T-helper 1 cell (primary cell): Measurements from ENCODE around the gene MSI2.

Source experiments
- DNase-seq, 5 donors: peaks; one replicate each; pipeline ENCODE4 v3.0.0-alpha.2; 2012 to 2020

MSI2 gene

GRCh38 chr17:57655553-57655952 lies 399.2 kb downstream of the MSI2 start:
- DNase-seq: no peak

GRCh38 chr17:57657211-57657610 lies 400.9 kb downstream of the MSI2 start:
- no peak for DNase-seq

GRCh38 chr17:57662041-57662440 lies 405.7 kb downstream of the MSI2 start:
- no peak for DNase-seq

DNA sequence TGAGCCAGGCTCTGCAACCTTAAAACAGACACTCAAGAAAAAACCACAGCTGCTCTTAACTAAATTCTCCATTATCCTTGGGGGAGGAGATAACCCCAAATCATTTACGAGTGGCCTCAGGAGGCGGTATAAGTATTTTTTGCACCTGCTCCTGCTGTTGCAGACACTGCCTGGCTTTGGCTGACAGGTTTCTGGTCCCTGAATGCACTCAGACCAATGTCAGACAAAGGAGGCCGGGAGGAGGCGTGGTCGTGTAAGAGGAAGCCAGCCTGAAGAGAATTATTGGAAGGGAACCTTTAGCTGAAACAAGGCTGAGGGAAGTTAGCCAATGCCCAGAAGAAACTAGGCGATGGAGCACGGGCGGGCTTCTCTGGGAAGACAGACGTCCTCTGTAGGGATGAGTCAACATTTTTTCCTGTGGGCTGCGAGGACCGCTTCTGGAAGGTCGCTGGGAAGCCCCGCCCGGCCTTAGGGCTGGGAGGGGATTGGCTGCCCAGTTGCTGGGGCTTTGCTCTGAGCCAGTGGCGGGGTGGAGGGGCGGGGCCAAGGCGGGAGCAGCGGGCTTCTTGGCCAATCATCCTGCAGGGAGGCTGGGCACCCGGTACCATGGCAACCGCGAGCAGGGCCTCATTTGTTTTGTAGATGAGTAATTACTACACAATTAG lies 406.5 kb downstream of the MSI2 start:
- DNase-seq: peak in 4 of 5 donors; percentile 8 to 19 (median 12)

GRCh38 chr17:57663326-57664070 lies 407.2 kb downstream of the MSI2 start:
- no peak for DNase-seq

- DNase-seq: no peak
Measured at GRCh38 chr17:57665128-57665527, 408.8 kb downstream of the MSI2 start.

GRCh38 chr17:57665696-57666095 lies 409.4 kb downstream of the MSI2 start:
- no peak for DNase-seq

GRCh38 chr17:57666201-57666870 lies 410.0 kb downstream of the MSI2 start:
- DNase-seq: no peak

DNA sequence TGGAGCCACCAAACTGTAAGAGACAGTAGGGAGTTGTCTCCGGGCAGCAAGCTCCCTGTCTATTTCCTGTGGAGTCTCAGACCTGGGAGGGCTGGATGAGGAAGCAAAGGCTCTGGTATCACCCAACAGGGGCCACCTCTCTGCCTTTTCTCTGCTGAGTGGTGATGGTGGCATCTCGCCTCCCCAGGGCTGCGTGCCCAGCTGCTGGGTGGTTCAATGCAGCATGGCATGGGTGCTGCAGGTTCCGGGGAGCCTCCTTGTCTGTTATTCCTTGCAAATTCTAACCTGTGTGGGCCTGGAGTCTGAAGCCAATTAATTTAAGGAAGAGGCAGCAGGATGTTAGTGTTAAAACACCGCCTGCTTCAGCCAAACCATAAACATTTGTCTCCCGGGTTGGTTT lies 410.6 kb downstream of the MSI2 start:
- no peak for DNase-seq

DNA sequence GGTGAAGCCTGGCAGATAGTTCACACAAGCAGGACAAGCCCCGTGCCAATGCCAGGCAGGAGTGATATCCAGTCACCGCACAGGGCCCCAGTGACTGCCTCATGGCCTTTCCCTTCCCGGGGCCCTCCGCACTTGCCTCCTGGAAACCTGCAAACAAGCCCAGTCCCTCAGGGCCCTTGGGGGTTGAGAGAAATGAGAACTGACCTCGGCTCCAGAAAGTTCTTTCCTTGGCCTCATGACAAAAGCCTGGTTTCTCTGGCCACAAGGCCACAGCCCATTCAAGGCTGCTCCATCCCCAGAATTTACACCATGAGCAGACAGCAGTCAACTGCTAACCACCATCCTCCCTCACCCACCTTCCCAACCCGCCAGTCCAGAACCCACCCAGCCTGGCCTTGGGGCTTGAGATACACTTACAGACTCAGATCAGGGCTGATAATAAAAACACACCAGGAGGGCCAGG lies 411.2 kb downstream of the MSI2 start:
- DNase-seq: no peak

DNA sequence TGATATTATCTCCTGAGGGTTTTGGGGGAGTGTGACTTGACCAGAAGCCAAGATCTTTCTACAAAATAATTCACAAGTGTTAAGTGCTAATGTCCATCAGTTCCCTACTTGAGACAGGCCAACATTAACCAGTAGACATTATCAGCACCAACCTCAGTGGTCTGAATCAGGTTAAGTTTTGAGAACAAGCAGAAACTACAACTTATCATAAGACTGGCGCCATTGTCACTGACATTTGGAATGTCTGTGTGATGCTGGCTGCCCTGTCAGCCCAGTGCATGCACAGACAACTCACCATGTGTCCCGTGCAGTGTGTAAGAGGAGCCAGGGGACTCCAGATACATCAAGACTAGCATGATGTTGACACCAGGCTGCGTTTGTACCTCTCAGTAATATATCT lies 412.0 kb downstream of the MSI2 start:
- DNase-seq: no peak

- DNase-seq: no peak
Measured at GRCh38 chr17:57669671-57670529, 413.6 kb downstream of the MSI2 start.

DNA sequence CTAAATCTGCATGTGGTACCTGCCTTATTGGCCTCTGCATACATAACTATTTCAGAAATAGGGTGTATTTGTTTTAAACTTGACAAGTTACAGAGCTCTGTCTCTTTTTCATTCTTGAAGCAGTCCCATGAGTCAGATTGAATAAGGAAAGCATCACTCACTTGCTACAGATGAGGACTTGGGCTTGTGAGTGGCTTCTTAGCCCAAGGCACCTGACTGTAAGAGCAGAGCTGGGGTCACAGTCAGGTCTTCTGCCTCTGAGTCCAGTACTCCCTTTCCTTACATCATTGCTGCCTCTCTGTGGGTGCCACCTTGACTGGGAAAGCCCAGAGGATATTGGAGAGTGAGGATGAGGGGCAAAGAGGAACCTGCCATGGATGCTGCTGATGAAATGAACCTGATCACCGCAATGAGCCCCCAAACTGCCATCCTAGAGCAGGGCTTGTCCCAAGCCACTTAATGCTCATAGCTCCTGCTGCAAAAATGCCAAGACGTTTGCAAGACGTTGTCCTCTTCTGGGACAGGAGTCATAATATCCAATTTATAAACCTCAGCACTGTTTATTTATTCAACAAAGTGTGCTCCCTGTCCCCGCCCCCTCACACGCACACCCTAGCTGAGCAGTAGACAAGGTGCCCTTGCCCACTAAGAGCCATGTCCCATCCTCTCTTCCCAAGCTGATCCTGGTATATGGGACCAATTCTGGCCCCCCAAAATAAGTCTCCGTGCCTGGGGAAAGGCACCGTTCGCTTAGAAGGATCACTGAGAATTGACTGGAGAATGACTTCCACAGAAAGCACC lies 414.6 kb downstream of the MSI2 start:
- DNase-seq: peak in 1 of 5 donors; percentile 6

- peak; percentile 30 to 71 (median 50) for DNase-seq
Measured at GRCh38 chr17:57671667-57672632, 415.6 kb downstream of the MSI2 start.

- DNase-seq: no peak
Measured at GRCh38 chr17:57672971-57673370, 416.6 kb downstream of the MSI2 start.

GRCh38 chr17:57674894-57675293 lies 418.6 kb downstream of the MSI2 start:
- DNase-seq: no peak

DNA sequence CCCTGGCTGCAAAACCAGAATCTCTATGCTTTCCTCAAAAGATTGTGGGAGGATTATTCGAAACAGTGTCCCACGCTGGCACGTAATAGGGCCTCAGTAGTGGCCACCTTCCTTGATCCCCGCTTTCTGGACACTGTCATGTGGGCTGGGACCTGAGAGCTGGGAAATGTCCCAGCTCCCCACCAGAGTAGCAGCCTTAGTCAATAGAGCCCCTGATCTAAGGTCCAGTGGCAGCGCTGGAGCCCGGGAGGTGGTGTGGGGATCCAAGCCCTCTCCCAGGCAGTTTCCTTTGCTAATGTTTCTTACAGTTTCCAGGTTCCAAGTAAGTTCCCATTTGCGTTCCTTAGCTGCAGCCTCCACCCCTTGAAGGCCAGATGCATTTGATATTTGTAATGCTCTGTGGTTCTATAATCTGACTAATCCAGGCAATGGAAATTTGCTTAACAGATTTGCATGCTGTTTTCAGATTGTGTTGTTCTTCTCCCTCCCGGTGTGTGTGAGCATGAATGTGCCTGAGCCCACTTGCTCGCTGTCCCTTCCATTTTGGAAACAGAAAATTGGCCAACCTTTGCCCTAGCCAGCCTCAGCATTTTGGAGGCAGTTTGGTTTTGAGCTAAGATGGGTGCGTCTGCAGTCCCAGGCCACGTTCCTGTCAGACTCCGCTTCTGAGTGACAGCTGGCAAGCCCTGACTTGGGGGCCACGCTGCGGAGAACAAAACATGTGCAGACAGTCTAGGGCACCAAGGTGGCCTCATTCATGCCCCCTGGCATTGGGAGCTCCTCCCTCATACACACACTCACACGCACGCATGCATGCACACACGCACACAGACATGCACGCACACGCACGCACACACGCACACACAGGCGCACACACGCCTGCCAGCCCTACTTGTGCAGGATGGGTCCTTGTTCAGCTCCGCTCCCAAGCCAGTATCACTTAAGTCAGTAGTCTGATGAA lies 419.4 kb downstream of the MSI2 start:
- no peak for DNase-seq

GRCh38 chr17:57676543-57676942 lies 420.2 kb downstream of the MSI2 start:
- no peak for DNase-seq

GRCh38 chr17:57677301-57677700 lies 421.0 kb downstream of the MSI2 start:
- DNase-seq: no peak
